K562 (cell line): ENCODE measurements around the gene SLC2A6. TPM values are rescaled to one million over a fixed set of nuclear protein-coding genes. Genes with fewer than 3 reads are reported as not detected.
A peak's percentile ranks its signal among the peaks of the same experiment; 100 is the strongest.

Experiments
- ATAC-seq: fragments of 200-7000 bp; cut with Tn5 transposase; 3 replicates; pipeline ENCODE4 v1.9.1; 2020; ENCODE audit warnings: moderate library complexity
- BruUV-seq: library from RNA; stranded (reverse); fragments of 400-500 nt; replicated peaks from 2 replicates; lab custom pipeline; 2021; lab: Mats Ljungman, UMichigan
- CTCF ChIA-PET: fragments of 300-600 bp; formaldehyde crosslinking; extraction: SDS; loops from one replicate; lab custom pipeline; 2021; ENCODE audit warnings: low intra/inter-chr PET ratio; lab: Yijun Ruan, JAX
- POLR2A ChIA-PET: fragments of 300-600, 350-650 bp; sonication (Branson Sonifier 250); formaldehyde crosslinking; extraction: SDS; loops from one replicate; lab custom pipeline; 2021; ENCODE audit warnings: antibody characterized with exemption, inconsistent platforms; lab: Yijun Ruan, JAX
- DNase-seq, 4 experiments: peaks; one replicate each; pipeline versions ENCODE4 v3.0.0 to v3.0.0-alpha.2; 2011 to 2018; ENCODE audit warnings: low spot score in 3 of 4, mixed read lengths in 3 of 4; ENCODE audit errors: extremely low read depth in 1 of 4
- FAIRE-seq: peaks from 2 replicates; lab custom pipeline; 2011; peaks lifted over from hg19 to GRCh38; lab: Jason Lieb, UNC
- H2AFZ ChIP-seq: 2 replicates; pipeline ENCODE4 v1.6.0; 2011; ENCODE audit warnings: low read depth, low read length, control low read depth, inconsistent platforms
- H3K27ac ChIP-seq: fragments of 200-600 bp; 3 replicates; pipeline ENCODE4 v1.8.0; 2011; ENCODE audit warnings: low read depth, mild to moderate bottlenecking, control low read depth, inconsistent platforms, low read length, moderate library complexity, mixed read lengths; ENCODE audit errors: extremely low read depth
- H3K27me3 ChIP-seq, 2 experiments: fragments of 300-600 bp in 1 of 2; 2 replicates in 1 of 2; 3 replicates in 1 of 2; pipeline versions ENCODE4 v1.6.0 to v1.8.0; 2011; ENCODE audit warnings: inconsistent platforms in 2 of 2, low read length in 2 of 2, mild to moderate bottlenecking in 1 of 2, mixed read lengths in 1 of 2, moderate library complexity in 1 of 2; ENCODE audit not compliant: control insufficient read depth in 2 of 2, insufficient read depth in 2 of 2
- H3K36me3 ChIP-seq: fragments of 300-600 bp; 3 replicates; pipeline ENCODE4 v1.8.0; 2011; ENCODE audit warnings: mild to moderate bottlenecking, low read length, inconsistent platforms; ENCODE audit not compliant: control insufficient read depth, insufficient read depth
- H3K4me1 ChIP-seq, 2 experiments: fragments of 200-600 bp in 1 of 2; replicated peaks in 1 of 2; 2 replicates in 1 of 2; 3 replicates in 1 of 2; pipeline versions ENCODE4 v1.5.1 to v1.8.0; 2011; ENCODE audit warnings: inconsistent platforms in 2 of 2, low read length in 2 of 2, mild to moderate bottlenecking in 1 of 2, mixed read lengths in 1 of 2, moderate library complexity in 1 of 2; ENCODE audit not compliant: control insufficient read depth in 2 of 2, insufficient read depth in 2 of 2
- H3K4me2 ChIP-seq: 2 replicates; pipeline ENCODE4 v1.6.1; 2011; ENCODE audit warnings: low read length, control low read depth, inconsistent platforms, mixed read lengths; ENCODE audit not compliant: insufficient read depth
- H3K4me3 ChIP-seq: fragments of 200-600 bp; sonication (generic), shearing (Covaris generic); 2 replicates; pipeline ENCODE4 v1.5.1; 2016; ENCODE audit warnings: control low read depth, inconsistent platforms
- H3K79me2 ChIP-seq: fragments of 200-600 bp; 3 replicates; pipeline ENCODE4 v1.8.0; 2011; ENCODE audit warnings: low read length, inconsistent platforms; ENCODE audit not compliant: control insufficient read depth, insufficient read depth
- H3K9ac ChIP-seq, 2 experiments: 2 replicates each; pipeline versions ENCODE4 v1.6.0 to v1.6.1; 2011; ENCODE audit warnings: low read depth in 2 of 2, low read length in 2 of 2, control low read depth in 1 of 2, inconsistent platforms in 1 of 2, mild to moderate bottlenecking in 1 of 2, mixed read lengths in 1 of 2; ENCODE audit not compliant: insufficient read depth in 1 of 2
- H3K9me1 ChIP-seq: one replicate; pipeline ENCODE4 v1.6.0; 2011; ENCODE audit warnings: inconsistent platforms, mild to moderate bottlenecking, low read length, moderate library complexity; ENCODE audit not compliant: control insufficient read depth, insufficient read depth
- H3K9me3 ChIP-seq: replicated peaks from 2 replicates; pipeline ENCODE4 v1.5.1; 2011; ENCODE audit warnings: low read depth, low read length, inconsistent platforms; ENCODE audit not compliant: control insufficient read depth, insufficient read depth
- H4K20me1 ChIP-seq: replicated peaks from 2 replicates; pipeline ENCODE4 v1.6.1; 2011; ENCODE audit warnings: low read length, inconsistent platforms, mixed read lengths; ENCODE audit not compliant: control insufficient read depth, insufficient read depth
- DACH1 ChIP-seq: fragments of 450-650 bp; IDR thresholded peaks from 2 replicates; pipeline ENCODE4 v1.6.1; 2018; ENCODE audit not compliant: partially characterized antibody
- ILF3 ChIP-seq: fragments of 450-650 bp; IDR thresholded peaks from 2 replicates; pipeline ENCODE4 v1.6.1; 2018; ENCODE audit warnings: antibody characterized with exemption, mild to moderate bottlenecking, moderate library complexity, borderline replicate concordance
- RFX7 ChIP-seq: fragments of 250-450 bp; sonication (Bioruptor Pico); IDR thresholded peaks from 2 replicates; pipeline ENCODE4 v1.5.1; 2021; ENCODE audit warnings: mild to moderate bottlenecking
- ZBTB7A ChIP-seq: IDR thresholded peaks from 2 replicates; pipeline ENCODE4 v1.6.1; 2011; ENCODE audit warnings: low read depth, mild to moderate bottlenecking, low read length, moderate library complexity, borderline replicate concordance; ENCODE audit not compliant: control insufficient read depth
- WGBS: fragments of 100-300 bp; shearing (Covaris generic); methylation state at CpG from one replicate; pipeline ENCODE4 v1.1.6; 2016; ENCODE audit warnings: low coverage, mixed read lengths; ENCODE audit not compliant: insufficient coverage; ENCODE audit errors: missing lambda C conversion rate; 5-methylcytosine and 5-hydroxymethylcytosine counted together
- in situ Hi-C: fragments of 300-500 bp; cut with MboI; formaldehyde crosslinking; loops from 4 replicates; pipeline ENCODE4 v1.15.0; 2018; ENCODE audit warnings: inconsistent platforms, mixed read lengths
- intact Hi-C: fragments of 100-400 bp; cut with micrococcal nuclease; formaldehyde crosslinking; loops from 2 replicates; pipeline ENCODE4 v1.14.2; 2022
- polyA plus RNA-seq, 8 experiments: library from polyadenylated mRNA; depleted of rRNA in 4 of 8; stranded (reverse) in 5 of 8; unstranded in 3 of 8; fragments of >200 nt; fragmentation: Nextera tagmentation in 2 of 8; fragmentation: Illumina TruSeq in 1 of 8; extraction: Ambion mirVana in 2 of 8; extraction: Trizol in 1 of 8; gene quantifications; 2 replicates each; pipeline versions ENCODE4 v1.2.1 to v1.2.3, GENCODE V29; 2011 to 2014; ENCODE audit warnings: inconsistent platforms in 1 of 8, missing spikeins in 1 of 8
- total RNA-seq, 7 experiments: library from RNA; depleted of rRNA in 6 of 7; stranded (reverse); fragments of >200 nt in 6 of 7; fragmentation: Illumina TruSeq in 2 of 7; extraction: Trizol in 2 of 7; gene quantifications; 2 replicates each; pipeline versions ENCODE4 v1.2.1 to v1.2.3, GENCODE V29; 2011 to 2021; ENCODE audit warnings: low replicate concordance in 1 of 7
- TF ChIP-seq, protein P1 (sequence below): sonication (generic); formaldehyde crosslinking; IDR thresholded peaks from 2 replicates; pipeline ENCODE4 v1.8.0; 2022; ENCODE audit warnings: missing genetic modification reagents, mild to moderate bottlenecking, moderate library complexity, borderline replicate concordance
- TF ChIP-seq, protein P2 (sequence below): fragments of 250-450 bp; sonication (Bioruptor Pico); IDR thresholded peaks from 2 replicates; pipeline ENCODE4 v1.9.0; 2021; ENCODE audit warnings: mild to moderate bottlenecking

Gene SLC2A6
- total and polyA plus RNA-seq, 9 of the 15 experiments (the other 6 are each of a cell fraction or from before 2014, with no cell fraction given), result 0.04 to 0.38 (median 0.09) TPM; not detected in 3

DNA sequence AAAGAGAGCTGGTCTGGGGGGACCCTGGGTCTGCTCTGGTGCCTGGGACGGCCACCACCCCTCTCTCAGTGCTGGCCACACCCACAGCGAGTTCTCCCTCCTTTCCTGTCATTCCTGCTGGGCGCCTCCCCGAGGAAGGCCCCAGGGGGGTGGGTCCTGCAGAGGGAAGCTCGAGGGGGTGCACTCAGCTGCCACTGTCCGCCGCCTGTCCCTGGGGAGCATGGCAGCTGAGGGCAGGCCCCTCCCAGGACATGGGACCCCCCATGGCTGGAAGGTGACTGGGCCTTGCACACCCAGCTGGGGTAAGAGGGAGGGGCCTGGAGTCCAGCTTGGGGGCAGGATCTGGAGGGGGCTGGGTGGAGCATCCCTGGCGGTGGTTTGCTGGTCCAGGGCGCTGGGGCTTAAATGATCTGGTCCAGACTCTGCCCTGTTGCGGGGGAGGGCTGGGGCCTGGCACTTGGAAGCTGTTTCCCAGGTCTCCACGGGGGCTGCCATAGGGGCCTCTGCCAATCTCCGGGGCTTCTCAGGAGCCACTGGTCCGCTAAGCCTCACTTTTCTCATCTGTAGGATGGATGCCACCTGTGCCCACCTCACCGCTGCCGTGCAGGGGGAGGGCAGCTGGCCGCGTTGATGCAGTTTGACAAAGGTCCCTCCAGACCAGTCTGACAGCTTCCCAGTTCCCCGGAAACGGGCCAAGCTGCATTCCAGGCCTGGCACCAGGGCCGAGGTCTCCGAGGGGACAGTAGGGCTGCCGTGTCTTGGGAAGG lies 6.0 kb upstream of the SLC2A6 start:
- Histone ChIP-seq H3K36me3 (no peaks in the 10 kb centered on the region), H4K20me1 (no peaks in the 10 kb centered on the region), H3K9me1 (no peaks in the 10 kb centered on the region), H3K4me1 (peaks cover 0 to 31% of the 10 kb centered on the region in 2 experiments; a peak in 3 of 5 replicates), H3K4me3 (no peak overlapping the region), H3K27ac (no peak overlapping the region), H3K4me2 (no peak overlapping the region), H3K27me3 (peaks cover 16 to 56% of the 10 kb centered on the region in 2 experiments), H3K9ac (peak overlapping the region in 1 of 2 experiments; percentile 5; a peak in 1 of 4 replicates)
- DNase-seq (peak in 3 of 4 experiments; percentile 32 to 44 (median 42)), FAIRE-seq (no peak), ATAC-seq (0 out of 3 replicates have a peak, but pooled peaks have one; percentile 12)
- in situ Hi-C loops (loop anchor here (5.0 kb wide), 1 partner anchor 298 kb away; no protein-coding TSS in a partner anchor), intact Hi-C loops (no loop called here)
- no TSS peak for BruUV-seq
- ChIA-PET POLR2A (interaction anchor here (0.6 to 1.3 kb wide), 4 partner anchors 10 to 326 kb away, joined by 3 to 4 read pairs (median 3); no protein-coding TSS in a partner anchor), CTCF (interaction anchor here (0.9 to 2.0 kb wide), 3 partner anchors 87 to 463 kb away, joined by 3 to 33 read pairs (median 5); no protein-coding TSS in a partner anchor)
- 18% methylated on average over 16 of the region's 22 CpGs for WGBS
- TF ChIP-seq DACH1, result no peak
- TF ChIP-seq, protein P1, sequence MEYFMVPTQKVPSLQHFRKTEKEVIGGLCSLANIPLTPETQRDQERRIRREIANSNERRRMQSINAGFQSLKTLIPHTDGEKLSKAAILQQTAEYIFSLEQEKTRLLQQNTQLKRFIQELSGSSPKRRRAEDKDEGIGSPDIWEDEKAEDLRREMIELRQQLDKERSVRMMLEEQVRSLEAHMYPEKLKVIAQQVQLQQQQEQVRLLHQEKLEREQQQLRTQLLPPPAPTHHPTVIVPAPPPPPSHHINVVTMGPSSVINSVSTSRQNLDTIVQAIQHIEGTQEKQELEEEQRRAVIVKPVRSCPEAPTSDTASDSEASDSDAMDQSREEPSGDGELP, result peak; percentile 26; the same call in 1 of the 2 replicates
- TF ChIP-seq ZBTB7A, result no peak
- TF ChIP-seq, protein P2, sequence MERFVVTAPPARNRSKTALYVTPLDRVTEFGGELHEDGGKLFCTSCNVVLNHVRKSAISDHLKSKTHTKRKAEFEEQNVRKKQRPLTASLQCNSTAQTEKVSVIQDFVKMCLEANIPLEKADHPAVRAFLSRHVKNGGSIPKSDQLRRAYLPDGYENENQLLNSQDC, result no peak
- no peak for TF ChIP-seq ILF3
- TF ChIP-seq RFX7 (CRISPR knock-in tag), result no peak
- TF ChIP-seq, all 486 proteins: peak for 1
- H3K79me2 ChIP-seq, result no peaks in the 10 kb centered on the region
- H3K9me3 ChIP-seq, result no peaks in the 10 kb centered on the region
- no peak overlapping the region for H2AFZ ChIP-seq
